Measurements from ENCODE around the gene ARRB2. TPM values are rescaled to one million over a fixed set of nuclear protein-coding genes. Genes with fewer than 3 reads are reported as not detected.

ARRB2 gene
- total and polyA plus RNA-seq, 2 of the 13 experiments (the other 11 are each of a cell fraction or from before 2014, with no cell fraction given): 21.5 to 49.2 TPM

- TF ChIP-seq CENPT (CRISPR knock-in tag; IDR thresholded peaks at IDR 0.05; ENCODE audit: low read depth): no peak
- TF ChIP-seq SIN3B (IDR thresholded peaks at IDR 0.05; ENCODE audit: low read length): no peak
- no peak for TF ChIP-seq ZNF546 (CRISPR knock-in tag; conservative IDR thresholded peaks at IDR 0.05)
- no peak; the same call in 1 of the 2 replicates for TF ChIP-seq SRY (CRISPR knock-in tag; IDR thresholded peaks at IDR 0.05)
- TF ChIP-seq ZNF251 (CRISPR knock-in tag; IDR thresholded peaks at IDR 0.05): 0 out of 2 replicates have a peak, but pooled peaks have one; percentile 40
- no peak for TF ChIP-seq TP53 (CRISPR knock-in tag; conservative IDR thresholded peaks at IDR 0.05)
- no peak for TF ChIP-seq TCF12 (IDR thresholded peaks at IDR 0.05)
- TF ChIP-seq TCF12 (CRISPR knock-in tag; IDR thresholded peaks at IDR 0.05): 0 out of 2 replicates have a peak, but pooled peaks have one; percentile 11
- TF ChIP-seq BHLHE40 (IDR thresholded peaks at IDR 0.05; ENCODE audit: low read length): no peak
- TF ChIP-seq CREB3 (CRISPR knock-in tag; IDR thresholded peaks at IDR 0.05): 0 out of 2 replicates have a peak, but pooled peaks have one; percentile 4
- no peak for TF ChIP-seq RBM39 (IDR thresholded peaks at IDR 0.05; ENCODE audit: low read depth, low read length, poor library complexity, severe bottlenecking)
- TF ChIP-seq RFX5 (IDR thresholded peaks at IDR 0.05; ENCODE audit: low read depth, low read length): no peak
- no peak for TF ChIP-seq CENPX (CRISPR knock-in tag; IDR thresholded peaks at IDR 0.05)
- TF ChIP-seq ZNF766 (CRISPR knock-in tag; IDR thresholded peaks at IDR 0.05; ENCODE audit: borderline replicate concordance): no peak
- TF ChIP-seq, protein P1, sequence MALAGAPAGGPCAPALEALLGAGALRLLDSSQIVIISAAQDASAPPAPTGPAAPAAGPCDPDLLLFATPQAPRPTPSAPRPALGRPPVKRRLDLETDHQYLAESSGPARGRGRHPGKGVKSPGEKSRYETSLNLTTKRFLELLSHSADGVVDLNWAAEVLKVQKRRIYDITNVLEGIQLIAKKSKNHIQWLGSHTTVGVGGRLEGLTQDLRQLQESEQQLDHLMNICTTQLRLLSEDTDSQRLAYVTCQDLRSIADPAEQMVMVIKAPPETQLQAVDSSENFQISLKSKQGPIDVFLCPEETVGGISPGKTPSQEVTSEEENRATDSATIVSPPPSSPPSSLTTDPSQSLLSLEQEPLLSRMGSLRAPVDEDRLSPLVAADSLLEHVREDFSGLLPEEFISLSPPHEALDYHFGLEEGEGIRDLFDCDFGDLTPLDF (CRISPR knock-in tag; IDR thresholded peaks at IDR 0.05): no peak
- TF ChIP-seq TEAD3 (CRISPR knock-in tag; optimal IDR thresholded peaks at IDR 0.05; ENCODE audit: borderline replicate concordance): no peak
- no peak for TF ChIP-seq ZNF780A (CRISPR knock-in tag; IDR thresholded peaks at IDR 0.05)
- TF ChIP-seq ZNF232 (CRISPR knock-in tag; IDR thresholded peaks at IDR 0.05; ENCODE audit: borderline replicate concordance): 0 out of 2 replicates have a peak, but pooled peaks have one; percentile 1
- TF ChIP-seq CBX1 (IDR thresholded peaks at IDR 0.05; ENCODE audit: low read depth): no peak
- no peak for TF ChIP-seq FOXP4 (CRISPR knock-in tag; IDR thresholded peaks at IDR 0.05)
- TF ChIP-seq REPIN1 (CRISPR knock-in tag; IDR thresholded peaks at IDR 0.05; ENCODE audit: borderline replicate concordance, low read depth): no peak
- peak; percentile 23 for TF ChIP-seq ZEB1 (IDR thresholded peaks at IDR 0.05; ENCODE audit: insufficient replicate concordance, low read depth)
- peak; percentile 27; the same call in 1 of the 2 replicates for TF ChIP-seq MAX (IDR thresholded peaks at IDR 0.05)
- TF ChIP-seq GATA4 (IDR thresholded peaks at IDR 0.05; ENCODE audit: borderline replicate concordance, low read depth): no peak
- TF ChIP-seq THRA (CRISPR knock-in tag; IDR thresholded peaks at IDR 0.05; ENCODE audit: borderline replicate concordance): 0 out of 2 replicates have a peak, but pooled peaks have one; percentile 11
Measured at GRCh38 chr17:4739122-4740024, 28.9 kb downstream of the ARRB2 start, which contains the start of the genes CXCL16 and ZMYND15 (continued).

Measured in HepG2 (cell line).